Measurements from ENCODE around the gene PTPRT. TPM values are rescaled to one million over a fixed set of nuclear protein-coding genes. Genes with fewer than 3 reads are reported as not detected.

PTPRT gene
- total and polyA plus RNA-seq, 2 of the 4 experiments (the other 2 are of a cell fraction): not detected

DNA sequence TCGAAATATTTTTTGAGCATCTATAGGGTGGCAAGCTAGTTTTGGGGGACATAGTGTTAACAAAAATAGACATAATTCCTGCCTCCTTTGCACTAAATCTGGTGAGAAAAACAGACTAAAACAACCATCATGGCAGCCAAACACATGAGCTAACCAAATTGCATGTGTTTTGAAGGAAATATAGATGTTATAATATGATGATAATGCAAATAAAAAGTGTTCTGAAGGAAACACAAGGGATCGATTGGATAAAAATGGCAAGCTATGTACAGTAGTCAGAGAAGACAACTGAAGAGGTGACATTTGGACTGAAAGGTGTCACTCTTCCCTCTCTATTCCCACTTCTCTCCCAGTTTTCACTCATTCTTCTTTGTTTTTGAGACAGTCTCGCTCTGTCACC is 706.9 kb downstream of the PTPRT start:
- Histone ChIP-seq H4K5ac (ENCODE audit: low read depth, low read length) (no peak overlapping the region), H3K4me2 (ENCODE audit: low read depth, low read length) (no peak overlapping the region), H2BK120ac (ENCODE audit: low read depth, low read length) (no peak overlapping the region), H2AK5ac (ENCODE audit: low read depth, low read length) (no peak overlapping the region), H3K23ac (ENCODE audit: low read depth, low read length) (no peak overlapping the region), H3K79me1 (ENCODE audit: low read depth in 1 of 2, low read length in 2 of 2) (no peaks in the 10 kb centered on the region), H3K9ac (ENCODE audit: low read depth, low read length) (no peak overlapping the region), H4K8ac (ENCODE audit: low read depth in 2 of 2, low read length in 2 of 2) (no peak overlapping the region), H3K56ac (ENCODE audit: extremely low read depth, insufficient read depth, low read length) (no peak overlapping the region), H2AK9ac (replicated peaks; ENCODE audit: low read depth, low read length, poor library complexity) (no peak overlapping the region), H3K4me3 (ENCODE audit: insufficient read depth, low read depth, low read length) (no peak overlapping the region), H2BK20ac (ENCODE audit: low read depth, low read length) (no peak overlapping the region), H3K27ac (ENCODE audit: insufficient read depth, low read length) (no peak overlapping the region), H3K36me3 (ENCODE audit: control insufficient read depth, insufficient read depth, low read length) (no peaks in the 10 kb centered on the region), H2BK5ac (ENCODE audit: low read depth, low read length, poor library complexity, severe bottlenecking) (no peak overlapping the region), H4K20me1 (ENCODE audit: insufficient read depth, low read length) (no peaks in the 10 kb centered on the region), H3K18ac (ENCODE audit: low read depth, low read length) (no peak overlapping the region), H3K9me1 (ENCODE audit: insufficient read depth, low read length) (no peaks in the 10 kb centered on the region), H2BK15ac (ENCODE audit: low read depth, low read length) (no peak overlapping the region), H3K4me1 (ENCODE audit: control insufficient read depth, insufficient read depth, low read length) (no peaks in the 10 kb centered on the region), H3K9me3 (ENCODE audit: control insufficient read depth, insufficient read depth, low read length) (peaks cover 16% of the 10 kb centered on the region), H3K27me3 (ENCODE audit: control insufficient read depth, insufficient read depth, low read length) (no peaks in the 10 kb centered on the region), H4K91ac (ENCODE audit: insufficient read depth, low read depth, low read length) (no peak overlapping the region), H3K4ac (ENCODE audit: low read depth, low read length) (no peak overlapping the region), H2AFZ (replicated peaks; ENCODE audit: low read length, poor library complexity) (no peak overlapping the region), H3K14ac (replicated peaks; ENCODE audit: low read depth, low read length) (no peak overlapping the region)
- in situ Hi-C loops (cut with MboI; ENCODE audit: low sequenced_read_pairs) (no loop called here), dilution Hi-C loops (cut with HindIII; ENCODE audit: low sequenced_read_pairs, unreplicated experiment) (no loop called here), intact Hi-C loops (cut with micrococcal nuclease) (no loop called here)
- DNase-seq (no peak), ATAC-seq (ENCODE audit: low read depth) (no peak)
- POLR2A ChIA-PET (ENCODE audit: unreplicated experiment): no interaction called here
- CTCF ChIA-PET: no interaction called here
- 20 to 100% methylated on average over 1 of the region's 3 CpGs for WGBS, 2 experiments (ENCODE audit: extremely low coverage in 2 of 2, insufficient read length in 1 of 2)
- no TSS peak for BruUV-seq (replicated peaks)
- TF ChIP-seq RFX5 (IDR thresholded peaks at IDR 0.05; ENCODE audit: low read depth, low read length): no peak
- TF ChIP-seq BHLHE40 (IDR thresholded peaks at IDR 0.05; ENCODE audit: low read depth, low read length): no peak
- TF ChIP-seq SMC3 (IDR thresholded peaks at IDR 0.05; ENCODE audit: low read depth, low read length): no peak
- TF ChIP-seq ELK1 (IDR thresholded peaks at IDR 0.05; ENCODE audit: borderline replicate concordance, low read depth, low read length): no peak
- TF ChIP-seq FOS (IDR thresholded peaks at IDR 0.05; ENCODE audit: low read depth, low read length): no peak
- TF ChIP-seq MXI1 (IDR thresholded peaks at IDR 0.05; ENCODE audit: borderline replicate concordance, low read depth, low read length): no peak
- no peak for TF ChIP-seq CHD1 (IDR thresholded peaks at IDR 0.05; ENCODE audit: low read depth, low read length)

All from IMR-90 (cell line).